HG02759 (cell line): Measurements from ENCODE around the gene MCTP2.

ENCODE experiments used
- ATAC-seq: cut with Tn5 transposase; IDR thresholded peaks from one replicate; pipeline ENCODE4 v1.9.1; 2021; ENCODE audit warnings: mild to moderate bottlenecking, moderate library complexity; ENCODE audit not compliant: unreplicated experiment

Gene MCTP2

GRCh38 chr15:94293411-94294402 lies 62.3 kb downstream of the MCTP2 start:
- ATAC-seq = no peak

- ATAC-seq = no peak
These were observed 63.2 kb downstream of the MCTP2 start for GRCh38 chr15:94294556-94294955.

GRCh38 chr15:94295275-94295674 lies 63.9 kb downstream of the MCTP2 start:
- no peak for ATAC-seq

GRCh38 chr15:94296717-94297116 lies 65.4 kb downstream of the MCTP2 start:
- ATAC-seq = no peak

GRCh38 chr15:94297558-94297957 lies 66.2 kb downstream of the MCTP2 start:
- ATAC-seq = peak; percentile 80

- ATAC-seq = no peak
These were observed 67.0 kb downstream of the MCTP2 start for GRCh38 chr15:94298364-94298763.

GRCh38 chr15:94300612-94301011 lies 69.3 kb downstream of the MCTP2 start:
- ATAC-seq = no peak

GRCh38 chr15:94305133-94305532 lies 73.8 kb downstream of the MCTP2 start:
- peak; percentile 52 for ATAC-seq

- ATAC-seq = peak; percentile 89
These were observed 75.6 kb downstream of the MCTP2 start for GRCh38 chr15:94306700-94307650.

GRCh38 chr15:94312946-94313345 lies 81.6 kb downstream of the MCTP2 start:
- no peak for ATAC-seq

- no peak for ATAC-seq
These were observed 83.3 kb downstream of the MCTP2 start for GRCh38 chr15:94314639-94315038.

- ATAC-seq = no peak
These were observed 85.8 kb downstream of the MCTP2 start for GRCh38 chr15:94317211-94317610.

- no peak for ATAC-seq
These were observed 90.8 kb downstream of the MCTP2 start for GRCh38 chr15:94322141-94322540.

GRCh38 chr15:94323076-94323475 lies 91.7 kb downstream of the MCTP2 start:
- no peak for ATAC-seq

- ATAC-seq = peak; percentile 81
These were observed 92.9 kb downstream of the MCTP2 start for GRCh38 chr15:94324117-94324826.

GRCh38 chr15:94324835-94325767 lies 93.7 kb downstream of the MCTP2 start:
- ATAC-seq = no peak

GRCh38 chr15:94327356-94327936 lies 96.1 kb downstream of the MCTP2 start:
- ATAC-seq = no peak

GRCh38 chr15:94331731-94332130 lies 100.4 kb downstream of the MCTP2 start:
- ATAC-seq = no peak

- no peak for ATAC-seq
These were observed 104.3 kb downstream of the MCTP2 start for GRCh38 chr15:94335616-94336015.
